ENCODE data around the gene FANK1.

FANK1 gene

GRCh38 chr10:125953778-125954385 lies 57.5 kb downstream of the FANK1 start:
- ATAC-seq, result no peak
- TF ChIP-seq RARB (CRISPR knock-in tag; IDR thresholded peaks at IDR 0.05), result no peak

GRCh38 chr10:125955766-125956165 lies 59.4 kb downstream of the FANK1 start:
- ATAC-seq, result no peak
- TF ChIP-seq ZFP3 (CRISPR knock-in tag; IDR thresholded peaks at IDR 0.05), result no peak
- TF ChIP-seq PPARA (CRISPR knock-in tag; IDR thresholded peaks at IDR 0.05; ENCODE audit: borderline replicate concordance), result no peak
- no peak for TF ChIP-seq ZNF565 (CRISPR knock-in tag; conservative IDR thresholded peaks at IDR 0.05; ENCODE audit: low read depth)
- no peak for TF ChIP-seq SNAI2 (CRISPR knock-in tag; IDR thresholded peaks at IDR 0.05)
- TF ChIP-seq OSR1 (CRISPR knock-in tag; IDR thresholded peaks at IDR 0.05), result no peak
- TF ChIP-seq RARB (CRISPR knock-in tag; IDR thresholded peaks at IDR 0.05), result no peak
- TF ChIP-seq PATZ1 (CRISPR knock-in tag; IDR thresholded peaks at IDR 0.05; ENCODE audit: borderline replicate concordance), result no peak
- no peak for TF ChIP-seq ESRRG (CRISPR knock-in tag; IDR thresholded peaks at IDR 0.05)
- TF ChIP-seq ZNF8 (CRISPR knock-in tag; IDR thresholded peaks at IDR 0.05), result no peak
- no peak for TF ChIP-seq BACH2 (CRISPR knock-in tag; IDR thresholded peaks at IDR 0.05; ENCODE audit: borderline replicate concordance)
- no peak for TF ChIP-seq TSHZ2 (CRISPR knock-in tag; IDR thresholded peaks at IDR 0.05)
- TF ChIP-seq CSDC2 (CRISPR knock-in tag; IDR thresholded peaks at IDR 0.05), result no peak
- no peak for TF ChIP-seq CREB5 (CRISPR knock-in tag; IDR thresholded peaks at IDR 0.05; ENCODE audit: low read depth)
- TF ChIP-seq GLIS3 (CRISPR knock-in tag; IDR thresholded peaks at IDR 0.05), result no peak
- TF ChIP-seq ZC3H10 (CRISPR knock-in tag; IDR thresholded peaks at IDR 0.05), result no peak

GRCh38 chr10:125961743-125962142 lies 65.4 kb downstream of the FANK1 start:
- ATAC-seq, result no peak
- TF ChIP-seq PPARA (CRISPR knock-in tag; IDR thresholded peaks at IDR 0.05; ENCODE audit: borderline replicate concordance) (no peak), ESRRG (CRISPR knock-in tag; IDR thresholded peaks at IDR 0.05) (no peak), CSRNP3 (CRISPR knock-in tag; IDR thresholded peaks at IDR 0.05) (no peak), ZNF70 (CRISPR knock-in tag; IDR thresholded peaks at IDR 0.05) (no peak), PATZ1 (CRISPR knock-in tag; IDR thresholded peaks at IDR 0.05; ENCODE audit: borderline replicate concordance) (no peak), POU6F1 (CRISPR knock-in tag; IDR thresholded peaks at IDR 0.05; ENCODE audit: borderline replicate concordance, low read depth) (no peak), ZNF565 (CRISPR knock-in tag; conservative IDR thresholded peaks at IDR 0.05; ENCODE audit: low read depth) (no peak), ISL1 (CRISPR knock-in tag; IDR thresholded peaks at IDR 0.05) (no peak)

Measured in SK-N-SH treated with all-trans-retinoic acid at 6 μM for 48 hours (cell line).